NCI-H446 treated with DMSO at 0.1 percent for 48 hours (cell line): ENCODE results near the gene LDLRAD1.
"Not testable (repeated sequence)": the region's sequence is repeated elsewhere in the genome, so short reads cannot be mapped to it uniquely, and the experiment has no call there.

ENCODE experiments used
- DNase-seq: peaks from one replicate; lab custom pipeline; 2025; lab: John Stamatoyannopoulos, UW

The LDLRAD1 gene

DNA sequence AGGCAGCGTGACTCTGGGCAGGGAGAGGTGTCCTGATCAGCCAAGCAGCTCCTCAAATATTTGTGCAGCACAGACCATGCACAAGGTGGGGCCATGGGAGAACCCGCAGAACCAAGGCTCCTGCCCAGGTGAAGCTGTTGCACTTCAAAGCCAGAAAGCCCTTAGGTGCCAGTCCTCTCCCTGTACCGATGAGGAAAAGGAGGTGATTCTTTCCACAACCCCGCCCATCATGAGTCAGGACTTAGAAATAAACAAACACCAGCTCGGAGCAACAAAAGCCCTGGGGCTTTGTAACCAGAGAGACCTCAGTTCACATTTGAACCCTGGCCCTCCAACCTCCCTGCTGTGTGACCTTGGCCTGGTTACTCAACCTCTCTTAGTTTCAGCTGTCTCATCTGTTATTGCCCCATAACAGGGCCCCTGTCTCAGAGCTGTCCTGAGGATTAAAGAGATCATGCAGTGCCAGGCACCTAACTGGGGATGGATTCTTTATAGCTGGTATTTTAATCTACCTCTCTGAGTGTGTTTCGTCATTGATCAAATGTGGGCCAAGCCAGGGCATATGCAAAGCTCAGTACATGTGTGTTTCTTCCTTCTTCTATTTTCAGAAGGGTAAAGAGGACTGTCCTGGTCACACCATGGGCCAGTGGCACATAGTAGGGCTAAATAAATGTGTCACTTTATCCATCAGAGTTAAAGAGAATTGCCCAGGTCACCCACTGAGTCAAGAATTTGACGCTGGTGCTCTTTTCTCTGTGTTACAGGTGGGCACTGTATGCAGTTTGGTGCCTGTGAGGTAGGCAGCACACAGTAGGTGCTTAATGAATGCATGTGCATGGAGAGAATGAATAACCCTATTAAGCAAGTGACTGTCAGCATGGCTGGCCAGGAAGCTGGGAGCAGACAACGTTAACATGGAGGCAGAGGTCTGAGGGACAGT lies 1.4 kb downstream of the LDLRAD1 start:
- DNase-seq: no peak

DNA sequence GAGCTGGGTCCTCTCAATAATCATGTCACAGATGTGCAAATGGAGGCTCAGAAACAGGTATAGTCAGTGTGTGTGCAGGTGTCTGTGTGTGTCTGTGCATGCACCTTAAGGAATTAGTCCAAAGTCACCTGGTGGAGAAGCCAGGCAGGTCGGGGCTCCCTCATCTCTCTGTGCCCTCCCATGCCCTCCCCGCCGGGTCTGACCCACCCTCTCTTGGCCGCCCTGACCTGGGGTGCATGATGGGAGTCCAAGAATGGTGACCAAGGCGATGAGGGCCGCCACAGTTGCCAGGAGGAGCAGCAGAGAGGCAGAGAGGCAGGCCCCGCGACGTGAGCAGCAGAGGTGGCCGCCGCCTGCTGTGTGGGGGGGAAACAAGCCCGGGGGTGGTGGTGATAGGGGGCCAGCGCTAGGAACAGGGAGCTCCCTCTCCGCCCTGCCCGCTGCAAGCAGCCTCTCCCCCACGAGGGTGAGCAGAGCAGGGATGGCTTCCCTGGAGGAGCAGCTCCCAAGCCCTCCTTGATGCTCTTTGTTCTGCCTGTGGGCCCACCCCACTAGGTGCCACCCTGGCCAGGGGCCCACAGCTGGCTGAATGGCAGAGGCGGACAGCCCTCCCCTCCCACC lies 3.9 kb downstream of the LDLRAD1 start:
- no peak for DNase-seq

DNA sequence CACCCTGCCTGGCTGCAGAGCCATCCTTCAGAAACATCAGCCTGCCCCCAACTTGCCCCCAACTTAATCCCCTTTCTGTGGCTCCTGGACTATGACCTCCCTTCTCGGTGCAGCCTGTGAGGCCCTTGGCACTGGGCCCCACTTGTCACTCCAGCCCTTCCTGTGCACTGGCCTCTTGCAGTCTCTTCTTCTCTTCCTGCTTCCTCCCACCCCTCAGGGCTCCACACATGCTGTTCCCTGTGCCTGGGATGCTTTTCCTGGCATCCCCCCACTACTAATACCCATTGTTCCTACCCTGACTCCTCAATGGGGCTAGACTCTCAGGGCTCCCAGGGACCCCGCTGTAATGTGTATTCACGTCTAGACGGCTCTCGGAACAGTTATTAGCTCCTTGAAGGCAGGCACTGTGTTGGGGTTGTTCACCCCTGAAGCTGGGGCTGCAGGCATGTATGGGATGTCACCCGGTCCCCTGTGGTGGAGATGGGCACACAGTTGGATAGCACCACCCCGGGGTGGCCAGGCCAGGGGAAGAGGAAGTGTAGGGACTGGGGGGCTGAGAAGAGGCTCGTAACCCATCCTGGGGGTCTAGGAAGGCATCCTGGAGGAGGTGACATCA lies 4.5 kb downstream of the LDLRAD1 start:
- no peak for DNase-seq

DNA sequence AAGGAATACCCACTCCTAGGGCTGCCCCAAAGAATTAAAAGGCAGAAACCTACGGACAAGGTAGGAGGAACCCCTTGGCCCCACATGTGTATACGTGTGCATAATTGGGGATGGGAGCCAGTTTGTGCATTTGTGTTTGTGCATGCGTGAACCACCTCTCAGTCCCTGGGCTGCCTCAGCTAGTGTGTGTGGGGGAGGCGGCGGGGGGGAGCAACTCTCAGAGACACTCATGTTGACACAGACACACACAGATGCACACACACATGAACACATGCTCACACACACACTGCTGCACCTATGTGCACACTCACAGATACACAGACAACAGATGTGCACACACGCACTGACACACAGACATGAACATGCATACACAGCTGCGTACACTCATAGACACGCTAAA lies 5.1 kb downstream of the LDLRAD1 start:
- DNase-seq: no peak

DNA sequence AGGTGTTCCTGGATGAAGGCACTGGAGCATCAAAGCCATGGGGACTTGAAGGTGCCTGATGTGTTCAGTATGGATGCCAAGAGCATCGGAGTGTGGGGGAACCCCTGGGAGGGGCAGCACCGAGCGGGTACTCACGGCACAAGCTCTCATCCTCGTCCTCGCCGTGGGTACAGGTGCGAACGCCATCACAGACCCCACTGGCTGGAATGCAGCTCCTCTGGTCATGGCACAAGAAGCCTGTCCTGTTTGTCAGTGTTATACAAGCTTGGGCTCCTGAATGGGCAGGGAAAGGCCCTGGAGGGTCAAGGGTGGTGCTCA lies 6.0 kb downstream of the LDLRAD1 start:
- DNase-seq: no peak

DNA sequence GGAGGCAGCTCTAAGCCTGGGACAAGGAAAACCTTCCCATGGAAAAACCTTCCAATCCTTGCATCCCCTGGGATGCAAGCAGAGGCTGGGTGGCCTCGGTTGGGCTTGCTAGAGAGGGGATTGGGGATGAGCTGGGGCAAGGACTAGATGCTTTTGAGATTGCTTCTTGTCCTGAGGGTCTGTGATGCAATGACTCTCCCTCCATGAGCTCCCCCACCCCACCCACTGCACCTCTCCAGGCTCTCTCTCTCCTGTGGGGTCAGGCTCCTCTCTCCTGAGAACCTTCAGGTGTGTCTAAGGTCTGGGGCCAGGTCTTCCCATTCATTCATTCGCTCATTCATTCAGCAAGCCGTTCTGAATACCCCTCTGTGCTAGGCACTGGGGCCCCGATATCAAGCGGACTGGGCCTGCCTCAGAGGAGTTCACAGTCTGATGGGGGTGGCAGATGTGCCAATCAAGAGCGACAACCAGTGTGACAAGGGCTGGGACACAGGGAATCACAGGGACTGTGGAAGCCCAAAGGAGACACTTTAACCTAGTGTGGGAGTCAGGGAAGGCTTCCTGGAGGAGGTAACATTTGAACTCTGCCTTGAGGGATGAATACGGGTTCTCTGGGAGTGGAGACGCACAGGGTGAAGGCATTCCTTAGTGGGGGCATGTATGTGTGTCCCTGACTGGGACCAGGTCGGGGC lies 6.5 kb downstream of the LDLRAD1 start:
- DNase-seq: no peak

DNA sequence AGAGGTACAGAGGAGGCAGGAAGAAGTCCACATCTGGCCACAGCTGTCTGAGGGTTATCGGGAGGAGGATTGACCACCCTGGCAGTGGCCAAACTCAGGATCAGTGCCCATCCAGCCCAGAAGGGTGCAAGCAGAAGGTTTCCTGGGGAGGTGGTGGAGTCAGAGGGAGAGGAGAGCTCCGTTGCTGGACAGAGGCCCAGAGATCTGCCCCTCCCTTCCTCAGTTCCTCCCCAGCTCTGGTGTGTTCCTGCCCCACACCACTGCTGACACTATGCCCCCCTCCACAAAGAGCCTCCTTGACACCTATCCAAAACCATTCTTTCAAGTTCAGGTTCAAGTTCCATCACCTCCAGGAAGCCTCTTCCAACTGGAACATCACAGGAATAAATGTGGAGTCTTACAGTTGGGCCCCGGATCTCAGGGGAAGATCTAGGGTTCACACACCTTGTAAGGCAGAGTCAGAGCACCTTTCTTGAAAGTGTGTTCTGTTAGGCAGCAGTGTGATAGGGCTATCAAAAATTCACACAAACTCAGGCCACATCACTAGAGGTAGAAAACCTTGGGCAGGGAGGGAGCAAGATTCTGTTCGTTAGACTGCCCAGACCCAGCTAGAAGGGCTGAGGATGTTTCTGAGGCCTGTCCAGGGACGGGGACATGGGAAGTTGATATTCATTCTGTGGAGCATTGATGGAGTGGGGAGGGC lies 7.4 kb downstream of the LDLRAD1 start:
- DNase-seq: no peak

DNA sequence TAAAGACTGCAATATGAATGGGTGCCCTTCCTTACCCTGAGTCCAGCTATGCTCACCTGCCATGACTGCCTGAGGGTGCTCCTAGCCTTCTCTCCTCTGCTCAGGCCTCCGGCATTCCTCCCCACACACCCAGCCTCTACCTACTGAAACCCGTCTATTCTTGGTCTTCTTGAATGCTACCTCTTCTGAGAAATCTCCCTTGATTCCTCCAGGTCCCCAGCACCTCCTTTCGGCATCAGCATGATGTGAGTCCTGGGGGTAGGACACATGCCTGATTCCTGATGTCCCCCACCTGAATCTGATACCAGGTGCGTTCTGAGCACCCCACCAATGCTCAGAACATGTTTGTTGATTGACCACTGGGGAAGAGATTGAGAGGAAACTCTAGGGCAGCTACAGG lies 8.6 kb downstream of the LDLRAD1 start:
- no peak for DNase-seq

DNA sequence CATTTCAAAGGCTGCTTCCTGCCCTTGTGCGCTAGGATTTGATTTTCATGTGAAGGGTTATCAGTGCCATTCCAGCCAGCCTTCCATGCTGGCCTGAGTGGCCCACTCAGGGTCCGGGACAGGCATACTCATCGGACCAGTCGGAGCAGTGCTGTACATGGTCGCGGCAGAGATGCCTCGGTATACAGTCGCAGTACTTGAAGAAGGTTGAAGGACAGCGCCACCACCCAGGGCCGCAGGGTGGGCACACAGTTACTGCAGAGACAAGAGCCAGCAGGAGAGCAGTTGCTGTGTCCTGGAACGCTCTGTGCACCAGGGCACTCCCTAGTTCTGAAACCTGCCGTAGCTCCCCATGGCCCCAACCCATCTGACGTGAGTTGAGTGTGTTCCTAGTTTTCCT lies 9.1 kb downstream of the LDLRAD1 start:
- no peak for DNase-seq

DNA sequence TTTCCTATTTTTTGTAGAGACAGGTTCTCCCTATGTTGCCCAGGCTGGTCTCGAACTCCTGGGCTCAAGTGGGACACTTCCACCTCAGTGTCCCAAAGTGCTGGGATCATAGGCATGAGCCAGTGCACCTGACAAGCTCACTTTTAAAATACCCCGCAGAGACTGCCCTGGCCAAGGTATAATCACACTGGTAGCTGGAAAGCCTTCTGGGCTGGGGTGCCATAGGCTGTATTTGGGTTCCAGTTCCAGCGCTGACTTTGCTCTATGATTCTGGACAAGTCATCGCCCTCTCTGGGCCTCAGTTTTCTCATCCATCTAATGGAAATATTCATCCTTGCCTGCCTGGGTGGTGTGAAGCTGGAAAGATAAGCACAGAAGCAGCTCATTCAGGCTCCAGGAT lies 10.4 kb downstream of the LDLRAD1 start:
- DNase-seq: no peak

DNA sequence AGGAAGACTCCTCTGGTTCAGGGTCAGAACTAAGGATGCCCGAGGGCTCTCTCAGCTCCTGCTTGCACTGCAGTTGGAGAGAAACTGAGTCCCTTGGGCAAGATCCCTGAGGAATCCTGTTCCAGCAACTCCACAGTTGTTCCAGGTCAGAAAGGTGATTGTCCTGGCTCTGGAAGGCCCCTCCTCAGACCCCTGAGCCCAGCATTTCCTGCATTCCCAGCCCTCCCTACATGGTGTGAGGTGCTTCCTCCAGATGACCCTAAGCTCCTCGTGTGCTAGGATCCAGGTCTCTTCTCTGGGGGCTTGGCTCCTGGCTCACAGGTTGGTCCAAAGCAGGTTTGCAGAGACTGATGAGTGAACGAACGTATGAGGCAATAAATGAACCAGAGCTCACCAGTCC lies 11.5 kb downstream of the LDLRAD1 start:
- no peak for DNase-seq

DNA sequence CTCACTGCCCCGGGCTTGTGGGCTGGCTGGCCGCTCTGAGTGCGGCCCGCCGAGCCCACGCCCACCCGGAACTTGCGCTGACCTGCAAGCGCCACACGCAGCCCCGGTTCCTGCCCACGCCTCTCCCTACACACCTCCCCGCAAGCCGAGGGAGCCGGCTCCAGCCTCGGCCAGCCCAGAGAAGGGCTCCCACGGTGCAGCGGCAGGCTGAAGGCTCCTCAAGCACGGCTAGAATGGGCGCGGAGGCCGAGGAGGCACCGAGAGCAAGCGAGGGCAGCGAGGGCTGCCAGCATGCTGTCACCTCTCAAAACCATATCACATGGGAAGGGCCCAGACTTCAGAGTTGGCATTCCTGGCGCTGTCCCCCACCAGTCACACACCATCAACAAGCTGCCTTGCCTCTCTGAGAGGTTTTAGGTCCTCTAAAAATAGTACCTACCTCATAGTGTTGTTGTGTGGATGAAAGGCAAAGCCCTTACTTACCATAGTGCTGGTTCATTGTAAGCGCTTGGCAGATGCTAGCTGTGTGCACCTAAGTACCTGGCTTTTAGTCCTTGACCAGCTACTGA lies 13.4 kb downstream of the LDLRAD1 start:
- DNase-seq: no peak

DNA sequence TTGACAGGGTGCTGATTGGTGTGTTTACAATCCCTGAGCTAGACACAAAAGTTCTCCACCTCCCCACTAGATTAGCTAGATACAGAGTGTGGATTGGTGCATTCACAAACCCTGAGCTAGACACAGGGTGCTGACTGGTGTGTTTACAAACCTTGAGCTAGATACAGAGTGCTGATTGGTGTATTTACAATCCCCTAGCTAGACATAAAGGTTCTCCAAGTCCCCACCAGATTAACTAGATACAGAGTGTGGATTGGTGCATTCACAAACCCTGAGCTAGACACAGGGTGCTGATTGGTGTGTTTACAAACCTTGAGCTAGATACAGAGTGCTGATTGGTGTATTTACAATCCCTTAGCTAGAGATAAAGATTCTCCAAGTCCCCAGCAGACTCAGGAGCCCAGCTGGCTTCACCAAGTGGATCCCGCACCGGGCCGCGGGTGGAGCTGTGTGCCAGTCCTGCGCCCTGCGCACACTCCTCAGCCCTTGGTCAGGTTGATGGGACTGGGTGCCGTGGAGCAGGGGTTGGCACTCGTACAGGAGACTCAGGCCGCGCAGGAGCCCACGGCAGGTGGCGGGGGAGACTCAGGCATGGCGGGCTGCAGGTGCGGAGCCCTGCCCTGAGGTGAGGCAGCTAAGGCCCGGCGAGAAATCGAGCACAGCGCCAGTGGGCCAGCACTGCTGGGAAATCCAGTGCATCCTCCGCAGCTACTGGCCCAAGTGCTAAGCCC lies 14.1 kb downstream of the LDLRAD1 start:
- DNase-seq: not testable (repeated sequence)

DNA sequence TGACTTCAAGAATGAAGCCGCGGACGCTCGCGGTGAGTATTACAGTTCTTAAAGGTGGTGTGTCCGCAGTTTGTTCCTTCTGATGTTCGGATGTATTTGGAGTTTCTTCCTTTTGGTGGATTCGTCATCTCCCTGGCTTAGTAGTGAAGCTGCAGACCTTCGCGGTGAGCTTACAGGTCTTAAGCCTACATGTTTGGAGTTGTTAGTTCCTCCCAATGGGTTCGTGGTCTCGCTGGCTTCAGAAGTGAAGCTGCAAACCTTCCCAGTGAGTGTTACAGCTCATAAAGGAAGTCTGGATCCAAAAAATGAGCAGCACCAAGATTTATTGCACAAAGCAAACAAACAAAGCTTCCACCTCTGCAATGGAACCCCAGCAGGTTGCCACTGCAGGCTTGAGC lies 14.7 kb downstream of the LDLRAD1 start:
- no peak for DNase-seq

DNA sequence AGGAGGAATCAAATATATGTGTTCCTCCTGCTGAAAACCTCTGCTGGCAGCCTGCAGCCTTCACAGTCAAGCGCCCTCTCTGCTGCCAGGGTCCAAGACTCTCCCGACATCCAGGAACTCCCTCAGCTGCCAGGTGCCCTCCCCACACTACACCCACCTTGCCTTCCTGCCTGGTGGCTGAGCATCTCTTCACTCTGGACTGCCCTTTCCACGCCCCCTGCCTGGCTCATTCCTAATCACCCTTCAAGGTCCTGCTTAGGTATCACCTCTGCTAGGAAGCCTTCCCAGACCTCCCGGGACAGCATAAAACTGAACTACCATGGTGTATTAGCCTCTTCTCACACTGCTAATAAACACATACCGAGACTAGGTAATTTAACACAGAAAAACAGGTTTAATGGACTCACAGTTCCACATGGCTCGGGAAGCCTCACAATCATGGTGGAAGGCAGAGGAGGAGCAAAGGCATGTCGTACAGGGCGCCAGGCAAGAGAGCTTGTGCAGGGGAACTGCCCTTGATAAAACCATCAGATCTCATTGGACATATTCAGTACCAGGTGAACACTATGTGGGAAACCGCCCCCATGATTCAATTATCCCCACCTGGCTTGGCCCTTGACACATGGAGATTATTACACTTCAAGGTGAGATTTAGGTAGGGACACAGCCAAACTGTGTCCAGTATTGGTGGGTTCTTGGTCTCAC lies 15.3 kb downstream of the LDLRAD1 start:
- no peak for DNase-seq

DNA sequence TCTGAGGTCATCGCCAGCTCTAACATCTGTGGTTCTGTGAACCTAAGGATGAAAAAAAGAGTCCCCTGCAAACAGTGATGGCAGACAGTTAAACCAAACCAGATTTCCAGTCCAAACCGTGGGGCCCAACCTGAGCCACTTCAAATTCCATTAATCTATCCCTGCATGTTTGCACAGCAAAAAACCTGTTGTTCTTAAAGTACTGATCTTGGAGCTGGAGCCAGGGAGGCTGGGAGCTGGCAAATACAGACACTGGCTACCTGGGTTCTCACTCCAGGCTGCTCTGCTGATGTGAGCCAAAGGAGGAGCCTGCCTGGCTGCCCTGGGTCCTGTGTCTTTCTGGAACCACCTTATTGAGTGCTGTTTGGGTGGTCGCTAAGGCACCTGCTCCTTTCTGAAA lies 16.4 kb downstream of the LDLRAD1 start:
- no peak for DNase-seq

DNA sequence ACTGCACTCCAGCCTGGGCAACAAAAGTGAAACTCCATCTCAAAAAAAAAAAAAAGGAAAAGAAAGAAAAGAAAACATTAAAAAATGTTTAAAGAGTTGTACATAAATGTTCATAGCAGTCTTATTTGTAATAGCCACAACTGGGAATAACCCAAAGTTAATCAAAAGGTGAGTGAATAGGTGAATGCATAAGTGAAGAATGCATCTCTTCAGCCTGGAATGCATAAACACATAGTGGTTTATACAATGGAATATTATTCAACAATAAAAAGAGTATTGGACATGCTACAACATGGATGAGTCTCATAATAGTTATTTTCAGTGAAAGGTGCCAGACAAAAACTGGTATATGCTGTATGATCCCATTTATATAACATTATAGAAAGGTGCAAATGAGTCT lies 18.1 kb downstream of the LDLRAD1 start:
- no peak for DNase-seq

DNA sequence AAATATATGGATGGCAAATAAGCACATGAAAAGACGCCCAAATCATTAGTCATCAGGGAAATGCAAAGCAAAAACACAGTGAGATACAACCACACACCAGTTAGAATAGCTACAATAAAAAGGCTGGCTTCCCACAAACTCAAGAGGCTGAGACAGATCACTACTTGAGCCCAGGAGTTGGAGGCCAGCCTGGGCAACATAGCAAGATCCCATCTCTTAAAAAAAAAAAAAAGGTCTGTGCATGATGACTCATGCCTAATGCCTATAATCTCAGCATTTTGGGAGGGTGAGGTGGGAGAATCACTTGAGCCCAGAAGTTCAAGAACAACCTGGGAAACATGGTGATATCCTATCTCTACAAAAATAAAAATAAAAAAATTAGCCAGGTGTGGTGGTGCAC lies 19.8 kb downstream of the LDLRAD1 start:
- no peak for DNase-seq

DNA sequence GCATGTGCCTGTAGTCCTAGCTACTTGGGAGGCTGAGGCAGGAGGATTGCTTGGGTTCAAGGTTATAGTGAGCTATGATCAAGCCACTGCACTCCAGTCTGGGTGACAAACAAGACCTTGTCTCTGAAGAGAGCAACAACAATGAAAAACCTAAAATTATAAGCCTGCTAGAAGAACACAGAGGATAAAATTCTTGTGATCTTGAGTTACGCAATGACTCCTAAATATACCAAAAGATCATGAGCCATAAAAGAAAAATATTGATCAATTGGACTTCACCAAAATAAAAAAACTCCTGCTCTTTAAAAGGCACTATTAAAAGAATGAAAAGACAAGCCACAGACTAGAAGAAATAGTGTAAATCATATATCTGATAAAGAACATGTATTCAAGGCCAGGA lies 22.3 kb downstream of the LDLRAD1 start:
- DNase-seq: no peak

DNA sequence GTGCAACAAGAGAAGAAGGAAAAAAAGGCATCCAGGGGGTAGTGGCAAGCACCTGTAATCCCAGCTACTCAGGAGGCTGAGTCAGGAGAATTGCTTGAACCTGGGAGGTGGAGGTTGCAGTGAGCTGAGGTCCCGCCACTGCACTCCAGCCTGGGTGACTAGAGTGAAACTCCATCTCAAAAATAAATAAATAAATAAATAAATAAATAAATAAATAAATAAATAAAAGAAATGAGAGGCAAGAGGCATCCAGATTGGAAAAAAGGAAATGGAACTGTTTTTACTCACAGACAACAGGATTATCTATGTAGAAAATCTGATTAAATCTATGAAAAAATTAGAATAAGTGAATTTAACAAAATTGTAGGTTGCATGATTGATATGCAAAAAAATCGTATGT lies 23.5 kb downstream of the LDLRAD1 start:
- DNase-seq: not testable (repeated sequence)
